HG02610 (cell line): Measurements from ENCODE around the gene PTTG2.
"Not testable (repeated sequence)": the region's sequence is repeated elsewhere in the genome, so short reads cannot be mapped to it uniquely, and the experiment has no call there.

Source experiments
- ATAC-seq: cut with Tn5 transposase; IDR thresholded peaks from one replicate; pipeline ENCODE4 v1.9.1; 2021; ENCODE audit warnings: mild to moderate bottlenecking, moderate library complexity; ENCODE audit not compliant: unreplicated experiment

Gene PTTG2

DNA sequence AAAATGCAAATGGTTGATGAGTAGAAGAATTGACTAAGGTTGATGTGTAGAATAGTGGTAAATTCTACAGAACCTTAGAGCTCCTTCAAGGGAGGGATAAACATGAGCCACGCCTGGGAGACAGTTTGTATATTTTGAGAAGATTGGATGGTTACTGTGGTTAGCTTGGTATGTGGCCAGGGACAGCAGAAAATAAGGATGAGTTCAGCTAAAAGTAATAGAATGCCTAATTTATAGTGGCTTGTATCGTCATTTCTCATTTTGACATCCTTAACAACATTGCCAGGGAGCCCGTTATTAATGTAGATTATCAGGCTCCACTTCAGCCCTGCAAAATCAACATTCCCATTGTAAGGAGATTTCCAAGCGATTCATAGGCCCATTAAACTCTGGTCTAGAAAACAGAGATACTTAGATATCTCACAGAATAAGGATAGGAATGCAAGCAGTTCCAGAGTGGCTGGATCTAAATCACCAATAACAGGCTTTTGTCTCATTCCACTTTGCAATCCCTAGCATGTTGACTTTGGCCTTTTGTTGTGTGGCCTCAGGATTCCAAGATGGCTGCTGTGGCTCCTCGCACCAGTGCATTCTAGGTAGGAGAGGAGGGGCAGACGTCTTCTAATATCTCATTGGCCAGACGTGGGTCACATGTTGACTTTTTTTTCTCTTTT is 6.4 kb upstream of the PTTG2 start:
- no peak for ATAC-seq

DNA sequence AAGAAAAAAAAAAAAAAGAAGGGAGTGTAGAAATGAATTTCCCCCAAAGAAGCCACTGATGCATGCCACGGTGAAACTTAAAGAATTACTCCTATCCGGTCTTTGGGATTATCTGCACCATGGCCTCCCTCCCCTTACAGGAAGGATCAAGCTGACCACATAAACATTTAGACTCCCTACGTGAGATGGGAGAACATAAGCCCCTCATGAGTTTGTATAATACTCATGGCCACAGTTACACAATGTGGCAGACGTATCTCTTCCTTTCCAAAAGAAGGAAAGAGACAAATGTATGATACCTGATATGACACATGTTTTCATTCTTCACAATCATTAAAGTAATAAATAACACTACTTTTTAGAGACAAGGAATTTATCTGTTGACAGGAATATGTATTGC is 3.3 kb upstream of the PTTG2 start:
- no peak for ATAC-seq

DNA sequence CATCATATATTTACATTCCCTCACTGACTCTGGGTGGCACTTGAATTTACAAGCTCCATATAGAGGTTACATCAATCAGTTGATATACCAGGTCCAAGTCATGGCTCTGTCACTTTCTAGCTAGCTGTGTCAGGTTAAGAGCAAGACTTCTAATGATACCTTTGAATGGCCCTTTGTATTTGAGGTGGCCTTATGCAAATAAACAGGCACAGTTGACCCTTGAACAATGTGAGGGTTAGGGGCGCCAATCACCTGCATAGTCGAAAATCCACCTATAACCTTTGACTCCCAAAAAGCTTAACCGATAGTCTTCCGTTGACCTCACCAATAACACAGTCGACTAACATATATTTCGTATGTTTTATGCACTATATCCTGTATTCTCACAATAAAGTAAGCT is 1.3 kb upstream of the PTTG2 start:
- ATAC-seq: no peak

- ATAC-seq: no peak
Measured at GRCh38 chr4:37960679-37961450, 667 bp downstream of the PTTG2 start.

GRCh38 chr4:37964734-37965457 is 4.7 kb downstream of the PTTG2 start:
- ATAC-seq: peak; percentile 76

DNA sequence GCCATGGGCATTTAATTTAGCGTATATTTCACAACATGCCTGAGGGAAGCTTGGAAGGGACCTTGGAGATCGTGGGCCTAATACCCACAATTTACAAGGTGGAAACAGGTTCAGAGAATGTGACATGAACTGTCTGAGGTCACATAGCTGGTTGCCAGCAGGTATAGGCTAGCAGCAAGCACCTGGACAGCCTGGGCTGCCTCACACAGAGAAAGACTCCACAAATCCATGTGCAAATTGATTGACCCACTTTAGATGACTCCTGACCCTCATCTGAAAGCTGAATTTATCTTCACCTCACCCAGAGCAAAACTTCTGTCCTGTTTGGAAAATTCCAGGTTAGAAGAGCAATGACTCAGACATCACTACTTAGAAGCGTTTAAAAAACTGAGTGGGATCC is 5.8 kb downstream of the PTTG2 start:
- no peak for ATAC-seq

DNA sequence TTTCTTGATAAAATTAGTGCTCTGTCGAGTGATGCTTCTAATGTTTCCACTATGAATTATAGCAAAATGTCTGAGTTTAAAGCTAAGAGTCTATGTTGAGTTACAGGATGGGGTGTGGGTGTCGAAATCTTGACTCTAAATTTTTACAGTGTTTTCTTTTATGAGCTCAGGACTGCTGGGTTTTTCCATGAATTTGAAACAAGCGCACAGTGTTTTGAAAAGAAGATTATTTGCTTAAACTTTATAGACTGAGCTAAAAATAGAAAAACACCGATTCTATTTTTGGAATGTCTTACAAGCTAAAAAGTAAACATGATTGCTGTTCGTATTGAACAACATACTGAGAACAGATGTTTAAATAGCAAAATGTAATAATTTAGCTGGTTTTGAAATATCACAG is 7.5 kb downstream of the PTTG2 start:
- ATAC-seq: no peak

DNA sequence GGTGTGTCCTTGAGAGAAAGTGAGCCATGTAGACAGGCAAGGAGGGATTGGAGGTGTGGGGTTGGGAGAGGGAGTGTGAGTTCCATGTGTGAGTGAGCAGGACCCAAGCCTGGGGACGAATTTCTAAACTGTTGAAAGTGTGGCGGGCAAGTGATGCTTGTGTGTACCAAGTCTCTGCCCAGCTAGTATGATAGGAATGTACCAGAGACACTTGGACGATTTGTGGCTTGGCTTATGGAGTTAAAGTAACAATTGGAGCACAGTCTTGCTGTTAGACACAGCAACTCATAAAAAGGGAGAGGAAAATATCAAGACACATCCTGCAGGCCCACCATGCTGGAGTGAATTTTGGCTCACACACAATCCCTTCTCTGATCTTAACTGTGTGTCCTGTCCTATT is 8.5 kb downstream of the PTTG2 start:
- ATAC-seq: no peak

- no peak for ATAC-seq
Measured at GRCh38 chr4:37970702-37971101, 10.5 kb downstream of the PTTG2 start.

DNA sequence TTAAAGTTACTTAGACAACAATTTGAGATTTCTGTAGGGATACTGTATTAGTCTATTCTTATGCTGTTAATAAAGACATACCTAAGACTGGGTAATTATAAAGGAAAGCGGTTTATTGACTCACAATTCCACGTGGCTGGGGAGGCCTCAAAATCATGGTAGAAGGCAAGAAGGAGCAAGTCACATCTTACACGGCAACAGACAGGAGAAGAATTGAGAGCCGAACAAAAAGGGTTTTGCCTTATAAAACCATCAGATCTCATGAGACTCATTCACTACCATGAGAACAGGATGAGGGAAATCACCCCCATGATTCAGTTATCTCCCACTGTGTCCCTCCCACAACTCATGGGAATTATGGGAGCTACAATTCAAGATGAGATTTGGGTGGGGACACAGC is 11.0 kb downstream of the PTTG2 start:
- no peak for ATAC-seq

- no peak for ATAC-seq
Measured at GRCh38 chr4:37973441-37973840, 13.2 kb downstream of the PTTG2 start.

DNA sequence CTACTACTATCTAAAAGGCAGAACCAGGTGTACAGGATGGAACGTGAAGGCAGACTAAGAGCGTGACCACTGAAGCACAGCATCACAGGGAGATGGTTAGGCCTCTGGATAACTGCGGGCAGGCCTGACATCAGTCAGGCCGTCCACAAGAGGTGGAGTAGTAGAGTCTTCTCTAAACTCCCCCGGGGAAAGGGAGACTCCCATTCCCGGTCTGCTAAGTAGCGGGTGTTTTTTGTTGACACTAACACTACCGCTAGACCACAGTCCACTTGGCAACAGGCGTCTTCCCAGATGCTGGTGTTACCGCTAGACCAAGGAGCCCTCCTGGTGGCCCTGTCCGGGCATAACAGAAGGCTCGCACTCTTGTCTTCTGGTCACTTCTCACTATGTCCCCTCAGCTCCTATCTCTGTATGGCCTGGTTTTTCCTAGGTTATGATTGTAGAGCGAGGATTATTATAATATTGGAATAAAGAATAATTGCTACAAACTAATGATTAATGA is 15.2 kb downstream of the PTTG2 start:
- not testable (repeated sequence) for ATAC-seq

DNA sequence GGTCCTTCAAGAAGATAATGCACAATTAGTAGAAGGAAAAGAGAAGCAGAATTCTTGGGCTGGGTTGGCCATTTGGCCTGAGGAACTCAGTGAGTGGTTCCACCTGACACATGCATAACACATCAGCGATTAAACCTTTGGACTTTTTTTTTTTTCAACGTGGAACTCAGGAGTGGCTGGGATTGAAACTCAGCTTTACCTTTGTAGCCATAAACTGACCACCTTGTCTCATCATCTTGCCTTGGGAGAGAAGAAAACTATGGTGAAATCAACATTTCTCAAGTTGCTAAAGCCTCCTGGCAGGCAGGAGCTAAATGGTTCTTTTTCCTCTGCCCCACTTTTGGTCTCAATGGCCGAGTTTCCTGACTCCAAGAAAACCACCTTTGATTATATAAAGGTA is 16.3 kb downstream of the PTTG2 start:
- no peak for ATAC-seq

DNA sequence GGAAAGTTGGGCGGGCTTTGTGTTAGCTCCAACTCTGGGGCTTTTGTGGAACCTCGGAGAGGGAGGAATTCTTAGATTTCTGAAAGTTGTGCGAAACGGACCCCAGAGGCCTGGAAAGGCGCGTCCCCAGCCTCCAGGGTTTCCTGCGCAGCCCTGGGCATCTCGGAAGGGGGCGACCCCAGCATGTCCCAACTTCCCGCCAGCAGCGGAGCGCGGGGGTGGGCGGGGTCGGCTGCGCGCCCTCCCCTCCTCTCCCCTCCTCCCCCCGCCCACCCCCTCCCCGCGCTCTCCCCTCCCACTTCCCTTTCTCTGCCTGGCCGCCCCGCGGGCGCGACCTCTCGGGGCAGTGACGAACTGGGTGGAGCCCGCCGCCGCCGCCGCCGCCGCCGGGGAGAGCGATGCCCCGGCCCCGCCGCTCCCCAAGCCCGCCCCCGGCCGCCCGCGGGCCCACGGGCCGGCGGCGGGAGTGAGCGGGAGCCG is 16.8 kb downstream of the PTTG2 start:
- ATAC-seq: peak; percentile 75

DNA sequence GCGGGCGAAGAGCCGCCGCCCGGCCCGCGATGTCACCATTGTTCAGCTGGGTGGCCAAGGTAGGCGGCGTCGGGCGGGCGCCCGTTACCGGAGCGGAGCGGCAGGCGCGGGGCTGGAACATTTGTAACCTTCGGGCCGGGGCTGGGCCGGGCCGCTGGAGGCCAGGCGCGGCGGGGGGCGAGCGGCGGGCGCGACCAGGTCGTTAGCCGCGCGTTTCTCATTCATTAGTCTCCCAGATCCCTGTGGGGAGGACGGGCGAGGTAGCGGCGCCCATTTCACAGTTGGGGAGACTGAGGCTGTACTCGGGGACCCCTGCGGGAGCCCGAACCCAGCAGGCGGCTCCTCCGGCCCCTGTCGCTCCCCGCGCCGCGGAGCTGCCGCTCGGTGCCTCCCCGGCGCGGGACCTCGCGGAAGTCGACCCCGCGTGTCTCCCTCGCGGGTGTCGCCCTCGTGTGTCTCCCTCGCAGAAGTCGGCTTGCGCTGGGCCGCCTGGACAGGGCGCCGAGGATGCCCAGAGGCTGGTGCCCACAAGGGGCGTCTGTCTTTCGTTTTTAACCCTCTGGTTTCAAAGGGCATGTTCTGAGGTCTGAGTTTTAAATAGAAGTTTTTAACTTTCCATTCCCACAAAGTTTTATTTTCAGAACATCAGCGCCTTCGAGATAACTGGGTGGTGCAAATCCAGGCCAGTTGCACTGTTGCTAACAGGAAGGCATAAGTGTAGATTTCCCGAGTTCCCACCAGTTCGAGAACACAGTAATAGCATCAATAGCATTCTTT is 17.5 kb downstream of the PTTG2 start:
- peak; percentile 55 for ATAC-seq

GRCh38 chr4:37978248-37978924 is 18.2 kb downstream of the PTTG2 start:
- ATAC-seq: peak; percentile 21

GRCh38 chr4:37980246-37980645 is 20.0 kb downstream of the PTTG2 start:
- no peak for ATAC-seq

DNA sequence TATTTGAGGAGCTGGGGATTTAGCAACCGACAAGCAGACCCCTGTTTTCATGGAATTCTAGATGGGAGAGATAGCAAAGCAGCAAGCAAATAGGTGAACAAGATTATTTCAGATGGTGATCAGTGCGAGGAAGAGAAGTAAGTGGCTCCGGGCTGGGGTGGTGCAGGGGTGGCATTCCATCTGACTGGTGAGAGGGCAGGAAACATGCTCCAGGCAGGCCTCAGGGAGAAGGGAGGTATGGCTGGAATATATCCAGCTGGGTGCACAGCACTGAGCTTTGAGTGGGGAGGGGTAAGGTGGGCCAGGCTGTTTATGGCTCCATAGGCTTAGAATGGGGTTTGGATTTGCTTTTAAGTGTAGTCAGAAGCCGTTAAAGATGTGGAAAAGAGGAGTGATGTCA is 21.2 kb downstream of the PTTG2 start:
- no peak for ATAC-seq

DNA sequence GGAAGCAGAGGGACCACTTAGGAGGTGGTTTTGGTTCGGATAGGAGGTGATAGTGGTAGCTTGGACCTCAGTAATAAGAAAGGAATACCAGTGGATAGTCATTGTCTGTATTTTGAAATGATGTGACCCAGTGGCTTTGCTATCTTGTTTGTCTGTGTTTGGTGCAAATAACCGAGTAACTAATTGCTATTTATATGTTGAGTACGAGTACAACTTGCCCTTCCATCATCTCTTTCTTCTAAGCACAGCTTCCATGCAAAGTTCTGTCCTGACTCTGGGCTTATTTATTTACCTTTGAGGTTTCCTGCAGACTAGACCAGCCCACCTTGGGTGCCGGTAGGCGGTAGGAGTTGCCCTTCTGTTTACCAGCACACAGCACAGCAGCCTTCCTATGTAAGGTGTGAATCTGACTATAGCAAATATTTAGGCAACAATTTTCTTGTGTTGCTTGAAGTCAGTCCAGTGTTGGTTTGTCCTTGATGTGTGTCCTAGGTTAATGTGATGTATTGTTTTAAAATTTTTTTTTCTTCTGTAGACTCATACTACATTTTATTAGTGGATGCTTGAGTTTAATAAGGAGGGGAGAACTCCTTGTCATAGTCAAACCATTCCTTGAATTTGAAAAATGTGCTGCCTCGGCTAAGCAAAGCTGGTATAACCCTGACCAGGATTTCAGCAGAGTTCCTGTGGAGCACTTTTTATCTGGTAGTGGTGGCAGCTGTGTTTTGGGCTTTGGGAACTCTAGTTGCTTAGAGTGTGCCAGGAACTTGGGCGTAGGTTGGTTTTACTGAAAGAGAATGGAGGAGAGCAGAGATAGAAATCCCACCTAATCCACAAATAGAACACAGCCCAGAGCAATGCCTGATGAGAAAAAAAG is 21.9 kb downstream of the PTTG2 start:
- no peak for ATAC-seq
